Fibroblast of lung (primary cell): ENCODE data around the gene GUK1. TPM values are rescaled to one million over a fixed set of nuclear protein-coding genes. Genes with fewer than 3 reads are reported as not detected.
A peak's percentile ranks its signal among the peaks of the same experiment; 100 is the strongest.

Experiments used
- DNase-seq, 2 donors: peaks; one replicate each; pipeline versions ENCODE4 v3.0.0 to v3.0.0-alpha.2; 2010; ENCODE audit warnings: low read depth in 2 of 2
- H2AFZ ChIP-seq: 2 replicates; pipeline ENCODE4 v1.5.1; 2012; ENCODE audit warnings: low read length, control low read depth, inconsistent platforms
- H3K27ac ChIP-seq: 2 replicates; pipeline ENCODE4 v1.5.1; 2011; ENCODE audit warnings: low read length, control low read depth; ENCODE audit not compliant: insufficient read depth
- H3K27me3 ChIP-seq: 2 replicates; pipeline ENCODE4 v1.5.1; 2011; ENCODE audit warnings: mild to moderate bottlenecking, low read length; ENCODE audit not compliant: control insufficient read depth, insufficient read depth
- H3K36me3 ChIP-seq: 2 replicates; pipeline ENCODE4 v1.5.1; 2011; ENCODE audit warnings: low read length; ENCODE audit not compliant: control insufficient read depth, insufficient read depth
- H3K4me1 ChIP-seq: 2 replicates; pipeline ENCODE4 v1.5.1; 2011; ENCODE audit warnings: low read length; ENCODE audit not compliant: control insufficient read depth, insufficient read depth; ENCODE audit errors: extremely low read depth
- H3K4me2 ChIP-seq: 2 replicates; pipeline ENCODE4 v1.5.1; 2011; ENCODE audit warnings: low read length, control low read depth; ENCODE audit not compliant: insufficient read depth; ENCODE audit errors: extremely low read depth
- H3K4me3 ChIP-seq, 4 experiments: fragments of 200-600 bp in 1 of 4; sonication (generic) in 1 of 4; replicated peaks in 1 of 4; 2 replicates each; pipeline ENCODE4 v1.5.1; 2011 to 2016; ENCODE audit warnings: low read length in 4 of 4, low read depth in 3 of 4, mild to moderate bottlenecking in 3 of 4, control low read depth in 2 of 4, inconsistent platforms in 1 of 4, mixed read lengths in 1 of 4; ENCODE audit not compliant: insufficient read depth in 1 of 4; ENCODE audit errors: control extremely low read depth in 1 of 4
- H3K79me2 ChIP-seq: 2 replicates; pipeline ENCODE4 v1.5.1; 2012; ENCODE audit warnings: mild to moderate bottlenecking, low read length, inconsistent platforms; ENCODE audit not compliant: control insufficient read depth, insufficient read depth
- H3K9ac ChIP-seq: 2 replicates; pipeline ENCODE4 v1.5.1; 2011; ENCODE audit warnings: mild to moderate bottlenecking, low read length, control low read depth; ENCODE audit not compliant: insufficient read depth
- H3K9me3 ChIP-seq: 2 replicates; pipeline ENCODE4 v1.5.1; 2012; ENCODE audit warnings: low read depth, low read length; ENCODE audit not compliant: control insufficient read depth, insufficient read depth
- H4K20me1 ChIP-seq: 2 replicates; pipeline ENCODE4 v1.5.1; 2011; ENCODE audit warnings: low read length; ENCODE audit not compliant: control insufficient read depth, insufficient read depth; ENCODE audit errors: extremely low read depth
- CTCF ChIP-seq, 2 donors: IDR thresholded peaks in 1 of 2; conservative IDR thresholded peaks in 1 of 2; 1 replicate in 1 of 2; 2 replicates in 1 of 2; pipeline ENCODE4 v1.5.1; 2011 to 2012; ENCODE audit warnings: low read length in 2 of 2, control low read depth in 1 of 2, inconsistent platforms in 1 of 2, low read depth in 1 of 2, mild to moderate bottlenecking in 1 of 2
- EZH2 ChIP-seq: IDR thresholded peaks from 2 replicates; pipeline ENCODE4 v1.5.1; 2012; ENCODE audit warnings: low read length, control low read depth, mild to moderate bottlenecking; ENCODE audit errors: missing control alignments
- polyA plus RNA-seq, 2 donors: library from polyadenylated mRNA; depleted of rRNA in 1 of 2; stranded (reverse) in 1 of 2; unstranded in 1 of 2; fragments of >200 nt; gene quantifications; 2 replicates each; pipeline ENCODE4 v1.2.1, GENCODE V29; 2011 to 2012; ENCODE audit warnings: missing spikeins in 1 of 2
- total RNA-seq: library from RNA; depleted of rRNA; stranded (reverse); fragments of >200 nt; gene quantifications from 2 replicates; pipeline ENCODE4 v1.2.1, GENCODE V29; 2014

Gene GUK1
- total and polyA plus RNA-seq, 2 donors (not counting 1 experiment from before 2014, with no cell fraction given): 217 to 479 TPM

- H3K79me2 ChIP-seq: peaks cover 37% of the 10 kb centered on the region
- no peaks in the 10 kb centered on the region for H4K20me1 ChIP-seq
- TF ChIP-seq CTCF (conservative IDR thresholded peaks at IDR 0.05 in 1 of 2, IDR thresholded peaks at IDR 0.05 in 1 of 2; ENCODE audit: low read depth in 1 of 2, low read length in 2 of 2) (no peak), EZH2 (no peak)
- H3K9me3 ChIP-seq: no peaks in the 10 kb centered on the region
- peaks cover 16% of the 10 kb centered on the region for H3K36me3 ChIP-seq
- H3K27me3 ChIP-seq: no peaks in the 10 kb centered on the region
- H3K27ac ChIP-seq: peak overlapping the region; percentile 78
- H3K9ac ChIP-seq: no peak overlapping the region
- H2AFZ ChIP-seq: no peak overlapping the region
- DNase-seq: no peak
- peak overlapping the region; percentile 24 to 49 (median 31) for H3K4me3 ChIP-seq
- H3K4me2 ChIP-seq: peak overlapping the region; percentile 56
- peaks cover 34% of the 10 kb centered on the region for H3K4me1 ChIP-seq
Observed at GRCh38 chr1:228150120-228150460, 10.0 kb downstream of the GUK1 start.

GRCh38 chr1:228150461-228151179 is 10.5 kb downstream of the GUK1 start:
- Histone ChIP-seq H3K79me2 (peaks cover 32% of the 10 kb centered on the region), H4K20me1 (no peaks in the 10 kb centered on the region), H3K4me1 (peaks cover 34% of the 10 kb centered on the region), H3K4me2 (peak overlapping the region; percentile 56), H3K36me3 (peaks cover 16% of the 10 kb centered on the region), H3K9ac (peak overlapping the region; percentile 36), H3K27ac (peak overlapping the region; percentile 78), H3K4me3 (peak overlapping the region in 1 of 4 experiments; percentile 49), H3K9me3 (no peaks in the 10 kb centered on the region), H3K27me3 (no peaks in the 10 kb centered on the region), H2AFZ (no peak overlapping the region)
- TF ChIP-seq EZH2 (no peak), CTCF (conservative IDR thresholded peaks at IDR 0.05 in 1 of 2, IDR thresholded peaks at IDR 0.05 in 1 of 2; ENCODE audit: low read depth in 1 of 2, low read length in 2 of 2) (no peak)
- DNase-seq: peak; percentile 82 to 97

GRCh38 chr1:228151180-228151925 is 11.3 kb downstream of the GUK1 start:
- Histone ChIP-seq H3K4me1 (peaks cover 34% of the 10 kb centered on the region), H3K9ac (peak overlapping the region; percentile 23)
- no peak for DNase-seq

More at GRCh38 chr1:228151180-228151925, 11.3 kb downstream of the GUK1 start:
- Histone ChIP-seq H3K36me3 (peaks cover 10% of the 10 kb centered on the region), H3K27ac (peak overlapping the region; percentile 78), H3K27me3 (no peaks in the 10 kb centered on the region), H3K4me2 (peak overlapping the region; percentile 56), H2AFZ (no peak overlapping the region), H4K20me1 (no peaks in the 10 kb centered on the region), H3K9me3 (no peaks in the 10 kb centered on the region), H3K79me2 (peaks cover 25% of the 10 kb centered on the region), H3K4me3 (peak overlapping the region in 1 of 4 experiments; percentile 49)
- TF ChIP-seq EZH2 (no peak), CTCF (conservative IDR thresholded peaks at IDR 0.05 in 1 of 2, IDR thresholded peaks at IDR 0.05 in 1 of 2; ENCODE audit: low read depth in 1 of 2, low read length in 2 of 2) (no peak)
